SK-N-SH treated with all-trans-retinoic acid at 6 μM for 48 hours (cell line): ENCODE results near the gene PCDH12.

ENCODE experiments used
- ATAC-seq: fragments of 200-7000 bp; cut with Tn5 transposase; 3 replicates; pipeline ENCODE4 v1.9.1; 2020; ENCODE audit warnings: mild to moderate bottlenecking, moderate library complexity
- ARNTL ChIP-seq: fragments of 450-650 bp; formaldehyde crosslinking; IDR thresholded peaks from 2 replicates; pipeline ENCODE4 v1.5.0; 2020; ENCODE audit warnings: low read depth, mild to moderate bottlenecking, moderate library complexity, borderline replicate concordance
- BACH2 ChIP-seq: fragments of 250-450 bp; sonication (Bioruptor Pico); IDR thresholded peaks from 2 replicates; pipeline ENCODE4 v1.9.0; 2021; ENCODE audit warnings: mild to moderate bottlenecking, borderline replicate concordance
- CREB5 ChIP-seq: fragments of 250-450 bp; sonication (Bioruptor Pico); IDR thresholded peaks from 2 replicates; pipeline ENCODE4 v1.5.1; 2020; ENCODE audit warnings: low read depth, mild to moderate bottlenecking, moderate library complexity
- CSDC2 ChIP-seq: fragments of 250-450 bp; sonication (Bioruptor Pico); IDR thresholded peaks from 2 replicates; pipeline ENCODE4 v1.5.0; 2020; ENCODE audit warnings: mild to moderate bottlenecking, moderate library complexity
- ESRRG ChIP-seq: fragments of 250-450 bp; sonication (Bioruptor Pico); IDR thresholded peaks from 2 replicates; pipeline ENCODE4 v1.6.1; 2021; ENCODE audit warnings: mild to moderate bottlenecking
- GLIS3 ChIP-seq: fragments of 250-450 bp; sonication (Bioruptor Pico); IDR thresholded peaks from 2 replicates; pipeline ENCODE4 v1.5.0; 2020; ENCODE audit warnings: mild to moderate bottlenecking, moderate library complexity
- ISL1 ChIP-seq: fragments of 250-450 bp; sonication (Bioruptor Pico); IDR thresholded peaks from 2 replicates; pipeline ENCODE4 v2.1.2; 2022; ENCODE audit warnings: mild to moderate bottlenecking, moderate library complexity
- OSR1 ChIP-seq: fragments of 250-450 bp; sonication (Bioruptor Pico); IDR thresholded peaks from 2 replicates; pipeline ENCODE4 v1.8.0; 2022; ENCODE audit warnings: moderate library complexity, mild to moderate bottlenecking, inconsistent platforms
- PATZ1 ChIP-seq: fragments of 250-450 bp; sonication (Bioruptor Pico); IDR thresholded peaks from 2 replicates; pipeline ENCODE4 v1.8.0; 2020; ENCODE audit warnings: mild to moderate bottlenecking, moderate library complexity, borderline replicate concordance
- POU6F1 ChIP-seq: fragments of 250-450 bp; sonication (Bioruptor Pico); IDR thresholded peaks from 2 replicates; pipeline ENCODE4 v1.8.0; 2021; ENCODE audit warnings: low read depth, mild to moderate bottlenecking, moderate library complexity, borderline replicate concordance
- RARB ChIP-seq: fragments of 250-450 bp; sonication (Bioruptor Pico); IDR thresholded peaks from 2 replicates; pipeline ENCODE4 v1.8.0; 2021; ENCODE audit warnings: mild to moderate bottlenecking, moderate library complexity
- SNAI2 ChIP-seq: fragments of 250-450 bp; sonication (Bioruptor Pico); IDR thresholded peaks from 2 replicates; pipeline ENCODE4 v1.5.0; 2020; ENCODE audit warnings: mild to moderate bottlenecking, moderate library complexity
- TCF4 ChIP-seq: fragments of 250-450 bp; sonication (Bioruptor Pico); IDR thresholded peaks from 2 replicates; pipeline ENCODE4 v1.8.0; 2021; ENCODE audit warnings: mild to moderate bottlenecking, moderate library complexity, borderline replicate concordance
- TOX ChIP-seq: fragments of 250-450 bp; sonication (Bioruptor Pico); IDR thresholded peaks from 2 replicates; pipeline ENCODE4 v1.8.0; 2021; ENCODE audit warnings: mild to moderate bottlenecking, moderate library complexity, borderline replicate concordance
- TSHZ2 ChIP-seq: fragments of 250-450 bp; sonication (Bioruptor Pico); IDR thresholded peaks from 2 replicates; pipeline ENCODE4 v1.5.0; 2020; ENCODE audit warnings: mild to moderate bottlenecking, moderate library complexity
- ZC3H10 ChIP-seq: fragments of 250-450 bp; sonication (Bioruptor Pico); IDR thresholded peaks from 2 replicates; pipeline ENCODE4 v1.5.1; 2021; ENCODE audit warnings: mild to moderate bottlenecking, moderate library complexity
- ZFP3 ChIP-seq: fragments of 250-450 bp; sonication (Bioruptor Pico); IDR thresholded peaks from 2 replicates; pipeline ENCODE4 v1.5.0; 2020; ENCODE audit warnings: mild to moderate bottlenecking, moderate library complexity
- ZFP30 ChIP-seq: fragments of 450-650 bp; formaldehyde crosslinking; IDR thresholded peaks from 2 replicates; pipeline ENCODE4 v1.5.0; 2022; ENCODE audit warnings: mild to moderate bottlenecking, moderate library complexity
- ZNF565 ChIP-seq: fragments of 450-650 bp; formaldehyde crosslinking; conservative IDR thresholded peaks from 2 replicates; pipeline ENCODE4 v1.5.0; 2020; ENCODE audit warnings: low read depth, mild to moderate bottlenecking, moderate library complexity
- ZNF8 ChIP-seq: fragments of 450-650 bp; formaldehyde crosslinking; IDR thresholded peaks from 2 replicates; pipeline ENCODE4 v1.5.0; 2020; ENCODE audit warnings: mild to moderate bottlenecking, moderate library complexity

Gene PCDH12

GRCh38 chr5:141947316-141947715 lies 10.7 kb downstream of the PCDH12 start:
- no peak for ATAC-seq
- TF ChIP-seq POU6F1 (CRISPR knock-in tag): no peak
- TF ChIP-seq SNAI2 (CRISPR knock-in tag): no peak
- no peak for TF ChIP-seq TCF4 (CRISPR knock-in tag)
- TF ChIP-seq TSHZ2 (CRISPR knock-in tag): no peak
- no peak for TF ChIP-seq ZNF565
- no peak for TF ChIP-seq ZNF8 (CRISPR knock-in tag)
- TF ChIP-seq OSR1 (CRISPR knock-in tag): no peak
- TF ChIP-seq CREB5 (CRISPR knock-in tag): no peak
- no peak for TF ChIP-seq CSDC2 (CRISPR knock-in tag)
- no peak for TF ChIP-seq TOX
- no peak for TF ChIP-seq ZFP3 (CRISPR knock-in tag)
- no peak for TF ChIP-seq ARNTL (CRISPR knock-in tag)
- TF ChIP-seq RARB (CRISPR knock-in tag): no peak
- no peak for TF ChIP-seq GLIS3

- ATAC-seq: no peak; the same call in 2 of the 3 replicates
- TF ChIP-seq OSR1 (CRISPR knock-in tag) (no peak), CSDC2 (CRISPR knock-in tag) (no peak), ISL1 (CRISPR knock-in tag) (no peak), GLIS3 (no peak), ESRRG (CRISPR knock-in tag) (no peak), TCF4 (CRISPR knock-in tag) (no peak), POU6F1 (CRISPR knock-in tag) (no peak), PATZ1 (CRISPR knock-in tag) (no peak), ZFP3 (CRISPR knock-in tag) (no peak), BACH2 (CRISPR knock-in tag) (no peak), ZC3H10 (CRISPR knock-in tag) (no peak), TOX (no peak), TSHZ2 (CRISPR knock-in tag) (no peak), ZFP30 (CRISPR knock-in tag) (no peak)
Observed at GRCh38 chr5:141945511-141946051, 12.4 kb downstream of the PCDH12 start.
